Islet precursor cell (in vitro differentiated cells): ENCODE results near the gene NSF.

Source experiments
- DNase-seq: peaks from one replicate; pipeline ENCODE4 v3.0.0-alpha.2; 2018

Gene NSF

DNA sequence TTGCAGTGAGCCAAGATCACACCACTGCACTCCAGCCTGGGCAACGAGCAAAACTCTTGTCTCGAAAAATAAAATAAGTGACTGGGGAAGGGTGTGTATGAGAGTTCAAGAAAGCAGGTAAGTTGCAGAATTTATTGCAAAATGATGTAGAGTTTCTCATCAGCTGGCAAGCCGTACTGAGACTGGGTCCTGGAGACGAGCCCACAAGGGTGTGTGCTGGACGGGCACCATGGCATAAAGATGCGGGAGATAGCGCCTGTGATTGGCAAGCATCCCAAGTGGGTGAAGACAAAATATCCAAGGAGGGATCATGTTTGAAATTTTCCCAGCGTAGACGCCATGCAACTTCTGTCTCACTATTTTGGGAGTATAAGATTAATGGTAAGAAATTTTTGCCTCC lies 168.7 kb downstream of the NSF start:
- no peak for DNase-seq

DNA sequence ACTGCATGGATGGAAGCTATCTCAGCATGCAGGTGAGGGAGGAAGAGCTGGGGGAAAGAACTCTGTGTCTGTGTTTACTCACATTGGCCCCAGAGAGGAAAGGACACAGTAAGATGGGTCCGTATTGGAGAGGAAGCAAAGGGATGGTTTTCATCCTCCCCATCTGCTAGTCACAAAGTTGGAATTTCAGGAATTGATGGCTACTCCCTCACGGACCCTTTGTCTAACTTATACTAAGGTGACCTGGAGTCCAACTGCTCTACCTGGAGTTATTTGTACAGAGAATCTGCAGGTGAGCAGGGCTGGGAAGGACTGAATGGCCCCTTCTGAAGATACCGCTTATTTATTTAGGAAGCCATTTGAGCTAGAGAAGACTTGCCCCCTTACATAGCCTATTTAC lies 172.9 kb downstream of the NSF start:
- peak; percentile 44 for DNase-seq

DNA sequence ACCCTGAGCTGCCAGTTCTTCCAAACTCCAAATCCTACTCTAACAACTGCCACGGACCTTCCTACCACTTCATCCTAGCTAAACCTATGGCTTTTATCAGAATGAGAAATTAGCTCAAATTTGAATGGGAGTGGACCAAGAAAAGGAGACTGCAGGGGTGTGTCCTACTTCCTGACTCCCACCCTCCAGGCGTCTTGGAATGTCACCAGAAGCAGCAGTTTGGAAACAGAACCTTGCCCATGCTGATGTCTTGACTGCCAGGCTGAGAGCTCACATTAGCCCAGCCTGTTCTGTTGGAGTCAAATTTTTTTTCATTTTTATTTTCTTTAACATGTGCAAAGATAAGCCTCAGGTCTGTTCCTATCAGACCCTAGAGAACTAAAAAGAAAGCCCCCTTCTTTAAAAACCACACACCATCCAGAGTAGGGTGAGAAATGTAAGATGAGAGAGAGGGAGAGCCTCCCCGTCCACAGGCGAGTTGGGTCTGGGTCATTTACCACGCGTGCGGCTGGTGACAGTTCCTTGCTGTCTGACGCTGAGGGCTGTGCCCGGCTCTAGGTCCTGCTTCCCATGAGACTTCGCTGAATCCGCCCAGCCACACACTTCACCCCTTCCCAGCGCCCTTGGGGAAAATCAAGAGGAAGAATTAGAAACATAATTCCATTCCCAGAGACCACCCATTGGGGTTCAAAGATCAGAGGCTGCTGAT lies 173.7 kb downstream of the NSF start:
- DNase-seq, result peak; percentile 50

DNA sequence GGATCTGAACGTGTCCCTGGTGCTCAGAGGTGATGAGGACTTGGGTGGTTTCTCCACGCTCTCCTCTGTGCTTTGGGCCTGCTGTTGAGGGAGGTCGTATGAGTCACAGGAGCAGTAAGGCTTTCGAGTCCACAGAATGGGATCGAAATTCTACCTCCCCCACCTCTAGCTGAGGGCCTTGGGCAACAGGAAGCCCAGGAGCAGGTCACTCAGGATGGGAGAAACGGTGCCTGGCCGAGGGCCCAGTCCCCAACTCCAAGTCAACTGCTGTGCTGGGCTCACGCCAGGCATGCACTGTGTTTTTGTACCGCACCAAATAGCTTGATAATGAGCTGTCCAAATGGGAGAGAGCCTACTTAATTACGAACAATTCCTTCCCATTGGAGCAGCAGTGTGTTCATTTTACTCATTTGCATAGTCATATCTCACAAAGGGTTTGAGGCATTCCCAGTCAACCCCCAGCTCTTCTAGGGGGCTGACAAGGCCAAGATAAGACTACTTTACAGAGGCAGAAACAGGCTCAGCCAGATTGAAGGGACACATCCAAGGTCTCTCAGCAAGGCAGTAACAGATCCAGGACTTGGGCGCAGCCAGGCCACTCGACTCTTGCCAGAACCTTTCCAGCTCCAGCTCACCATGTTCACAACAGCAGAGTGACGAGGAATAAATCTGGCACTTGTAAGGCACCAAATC lies 174.4 kb downstream of the NSF start:
- DNase-seq, result peak; percentile 84

DNA sequence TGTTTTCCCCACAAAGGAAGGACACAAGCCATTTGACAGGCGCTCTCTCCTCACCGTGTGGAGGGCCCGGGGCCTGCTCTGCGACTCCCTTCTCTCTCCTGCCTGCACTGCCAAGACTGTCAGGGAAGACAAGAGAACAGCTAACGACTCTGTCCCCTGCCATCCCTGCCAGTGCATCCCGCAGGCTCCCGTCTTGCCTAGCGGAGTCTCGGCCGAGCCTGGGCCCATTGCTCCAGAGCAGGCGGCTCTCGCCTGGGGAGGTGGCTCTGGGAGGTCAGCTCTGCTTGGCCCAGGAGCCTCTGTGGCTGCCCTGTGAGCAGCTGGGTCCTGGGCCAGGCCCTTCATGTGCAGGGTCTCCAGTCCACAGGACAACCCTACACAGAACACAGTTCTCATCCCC lies 175.0 kb downstream of the NSF start:
- DNase-seq, result peak; percentile 57

DNA sequence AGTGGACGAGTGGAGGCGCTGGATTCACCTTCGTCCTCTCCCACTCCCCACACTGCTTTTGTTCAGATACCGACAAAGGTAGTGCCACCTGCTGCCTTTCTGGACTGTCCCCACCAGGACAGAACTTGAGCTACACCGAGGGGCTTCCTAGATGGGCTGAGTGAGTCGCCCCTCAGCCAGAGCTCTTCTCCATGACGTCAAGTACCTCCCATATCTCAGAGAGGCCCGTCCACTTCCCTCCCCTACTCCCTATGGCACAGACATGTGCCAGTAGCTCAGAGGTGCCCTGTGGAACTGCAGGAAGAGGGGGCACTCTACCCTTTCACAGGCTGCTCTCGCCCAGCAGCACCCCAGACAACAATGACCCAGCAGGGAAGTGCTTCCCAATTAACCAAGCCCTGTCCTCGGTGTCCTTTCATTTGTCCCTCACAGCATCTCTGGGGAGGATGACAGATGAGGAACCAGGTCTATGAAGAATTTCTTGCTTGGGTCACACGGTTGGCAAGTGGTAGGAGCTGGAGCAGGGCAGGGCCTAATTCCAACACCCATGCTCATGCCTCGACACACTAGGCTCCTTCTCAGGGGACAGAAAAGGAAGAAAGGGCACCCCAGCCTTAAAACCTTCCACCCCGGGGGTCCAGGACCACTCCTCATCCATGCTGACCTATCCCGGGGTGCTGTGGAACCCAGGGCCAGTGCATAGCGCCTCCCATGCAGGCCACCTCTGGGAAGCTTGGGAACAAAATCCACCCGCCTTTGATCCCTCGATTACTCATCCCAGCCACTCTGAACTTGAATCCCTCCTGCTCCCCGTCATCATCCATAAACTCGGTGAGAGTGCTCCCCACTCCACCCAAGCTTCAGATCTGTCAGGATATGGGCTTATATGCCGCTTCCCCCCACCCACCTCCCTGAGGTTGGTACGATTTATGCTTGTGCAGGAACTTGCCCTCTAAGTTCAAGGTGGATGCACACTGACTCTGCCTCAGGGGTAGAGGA lies 176.3 kb downstream of the NSF start:
- peak; percentile 51 for DNase-seq

DNA sequence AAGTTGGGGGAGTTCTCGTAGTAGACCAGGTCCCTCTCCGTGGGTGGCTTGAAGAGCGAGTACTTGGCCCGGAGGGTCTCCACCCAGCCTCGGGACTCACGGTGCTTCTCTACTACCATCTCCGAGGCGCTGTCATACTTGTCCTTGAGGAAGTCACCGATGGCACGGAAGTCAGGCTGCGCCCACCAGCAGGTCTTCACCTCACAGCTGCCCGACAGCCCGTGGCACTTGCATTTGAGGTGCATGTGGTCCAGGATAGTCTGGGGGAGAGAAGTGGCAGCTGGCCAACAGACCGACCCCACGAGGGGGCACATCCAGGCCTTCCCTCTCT lies 178.0 kb downstream of the NSF start:
- DNase-seq, result no peak

DNA sequence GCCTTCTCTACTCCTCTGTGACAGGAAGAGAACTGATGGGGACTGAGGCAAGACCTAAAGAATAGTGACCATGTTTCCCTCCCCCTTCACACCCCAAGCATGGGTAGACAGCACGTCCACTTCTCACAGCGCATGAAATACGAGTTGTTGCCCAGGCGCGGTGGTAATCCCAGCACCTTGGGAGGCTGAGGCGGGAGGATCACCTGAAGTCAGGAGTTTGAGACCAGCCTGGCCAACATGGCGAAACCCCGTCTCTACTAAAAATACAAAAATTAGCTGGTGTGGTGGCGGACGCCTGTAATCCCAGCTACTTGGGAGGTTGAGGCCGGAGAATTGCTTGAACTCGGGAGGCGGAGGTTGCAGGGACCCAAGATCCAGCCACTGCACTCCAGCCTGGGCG lies 178.4 kb downstream of the NSF start:
- peak; percentile 30 for DNase-seq

DNA sequence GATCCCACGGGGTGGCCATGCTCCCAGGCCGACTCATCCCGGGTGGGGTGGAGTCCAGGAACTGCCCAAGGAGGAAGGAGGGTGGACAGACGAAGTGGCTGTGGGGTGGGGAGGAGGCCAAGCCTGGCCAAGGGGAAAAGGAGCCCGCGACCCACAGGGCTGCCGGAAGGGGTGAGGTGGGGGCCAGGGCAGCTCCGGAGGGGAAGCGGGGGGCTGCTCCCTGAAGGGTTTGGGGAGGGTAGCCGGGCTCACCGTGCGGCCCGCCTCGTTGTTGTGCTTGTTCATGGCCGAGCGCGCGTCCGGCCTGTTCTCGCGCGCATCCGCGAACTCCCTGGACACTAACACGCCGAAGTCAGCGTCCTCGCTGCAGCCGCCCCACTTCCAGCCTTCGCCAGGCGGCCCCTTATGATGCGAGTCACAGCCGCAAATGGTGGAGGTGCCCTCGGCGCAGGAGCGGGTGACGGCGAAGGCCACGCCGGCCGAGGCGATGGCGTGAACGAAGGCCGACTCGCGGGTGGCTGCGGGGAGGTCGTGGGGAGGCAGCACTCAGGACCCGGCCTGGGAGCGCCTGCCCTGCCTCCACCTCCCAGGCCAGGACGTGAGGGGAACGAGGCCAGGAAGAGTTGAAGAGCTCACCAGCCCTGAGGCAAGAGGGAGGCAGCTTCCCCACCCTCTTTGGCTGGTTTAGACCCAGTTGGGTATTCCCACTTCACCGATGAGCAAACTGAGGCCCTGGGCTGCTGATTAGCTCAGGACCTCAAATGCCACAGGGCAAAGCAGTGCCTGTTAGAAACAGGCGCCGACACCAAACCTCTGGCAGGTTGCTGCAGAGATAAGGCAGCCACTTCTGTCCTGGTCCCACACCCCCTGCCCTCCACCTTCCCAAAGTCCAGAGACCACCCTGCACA lies 179.3 kb downstream of the NSF start:
- DNase-seq, result peak; percentile 54

DNA sequence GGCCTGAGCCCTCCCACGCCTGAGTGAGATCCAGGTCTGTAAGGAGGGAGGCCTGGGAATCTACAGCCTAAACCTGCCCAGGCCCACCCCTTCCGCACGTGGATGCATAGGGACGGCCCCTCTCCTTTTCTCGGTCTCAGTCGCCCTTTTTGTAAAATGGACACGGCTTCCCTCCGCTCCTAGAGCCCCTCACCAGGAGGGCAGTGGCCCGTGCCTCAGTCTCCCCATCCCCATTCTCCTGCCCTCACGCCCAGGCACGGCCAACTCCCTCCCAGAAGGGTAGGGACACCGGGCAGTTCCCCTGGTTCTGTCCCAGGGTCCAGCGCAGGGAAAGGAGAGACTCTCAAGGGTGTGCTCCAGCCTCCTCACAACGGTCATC lies 180.0 kb downstream of the NSF start:
- no peak for DNase-seq

DNA sequence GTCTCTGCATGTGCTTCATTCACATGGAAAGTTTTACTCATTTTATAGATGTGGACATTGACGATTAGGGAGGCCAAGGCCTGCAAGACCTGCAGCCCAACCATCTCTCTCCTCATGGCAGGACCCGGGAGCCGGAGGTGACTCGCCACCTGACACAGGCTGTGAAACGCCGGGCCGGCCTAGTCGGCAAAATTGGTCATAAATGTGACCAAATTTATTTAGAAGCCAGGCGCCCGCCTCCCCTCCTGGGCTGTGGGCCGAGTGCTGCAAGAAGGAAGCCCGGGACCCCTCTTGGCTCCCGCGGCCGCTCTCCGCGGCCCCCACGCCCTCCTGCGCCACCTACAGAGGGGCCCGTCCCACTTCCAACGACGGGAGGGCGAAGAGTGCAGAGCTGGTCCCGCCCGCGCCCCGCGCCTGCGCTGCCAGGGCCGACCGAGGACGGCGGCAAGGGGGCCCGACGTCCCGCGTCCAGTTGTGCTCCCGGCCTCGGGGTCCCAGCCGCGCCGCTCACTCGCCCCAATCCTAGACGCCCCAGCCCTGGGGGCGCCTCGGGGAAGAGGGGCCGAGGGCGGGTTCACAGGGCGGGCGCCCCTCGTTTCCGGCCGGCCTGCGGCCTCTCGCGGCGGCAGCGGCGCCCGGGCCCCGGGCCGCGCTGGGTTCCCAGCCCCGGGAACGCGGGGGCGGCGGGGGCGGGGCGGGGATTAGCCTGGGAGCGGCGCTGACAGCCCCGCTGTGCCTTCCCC lies 180.5 kb downstream of the NSF start:
- peak; percentile 86 for DNase-seq

DNA sequence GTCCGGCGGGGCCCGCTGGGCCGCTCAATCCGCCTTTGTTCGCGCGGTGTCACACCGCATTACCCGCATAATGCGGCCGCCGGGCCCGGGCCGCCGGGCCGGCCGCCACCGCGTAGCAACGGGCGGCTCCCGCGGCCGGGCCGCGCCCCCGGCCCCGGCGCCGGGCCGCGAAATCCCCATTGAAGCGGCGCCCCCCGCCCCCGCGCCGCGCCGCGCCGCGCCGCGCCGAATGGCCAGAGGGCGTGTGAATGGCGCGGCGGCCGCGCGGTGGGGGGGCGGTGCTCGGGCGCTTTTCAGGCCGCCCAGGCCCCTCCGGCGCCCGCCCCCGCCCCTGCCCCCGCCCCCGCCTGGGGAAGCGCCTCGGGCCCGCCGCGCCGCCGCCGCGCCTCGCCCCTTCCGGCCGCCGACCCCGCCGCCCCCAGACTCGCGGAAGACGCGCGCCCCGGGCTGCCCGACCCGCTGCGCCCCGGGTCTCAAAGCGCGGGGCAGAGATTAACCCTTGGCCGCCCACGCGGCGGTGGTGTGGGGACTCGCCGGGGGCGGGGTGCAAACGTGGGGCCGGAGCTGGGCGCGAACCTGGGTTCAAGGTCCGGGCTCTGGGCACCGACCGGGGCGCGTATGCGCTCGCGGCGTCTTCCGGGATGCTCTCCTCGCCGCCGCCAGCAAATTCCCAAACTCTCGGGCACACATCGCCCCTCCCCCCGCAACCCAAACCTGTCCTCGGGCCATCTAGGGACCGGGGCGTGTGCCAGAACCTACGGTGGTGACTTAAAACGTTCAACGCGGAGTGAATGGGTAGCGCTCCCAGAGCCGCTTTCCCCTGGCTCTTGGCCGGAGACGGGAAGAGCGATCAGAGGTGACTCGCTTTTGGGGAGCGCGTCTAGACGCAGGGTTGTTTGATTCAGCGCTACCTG lies 181.3 kb downstream of the NSF start:
- DNase-seq, result peak; percentile 86

DNA sequence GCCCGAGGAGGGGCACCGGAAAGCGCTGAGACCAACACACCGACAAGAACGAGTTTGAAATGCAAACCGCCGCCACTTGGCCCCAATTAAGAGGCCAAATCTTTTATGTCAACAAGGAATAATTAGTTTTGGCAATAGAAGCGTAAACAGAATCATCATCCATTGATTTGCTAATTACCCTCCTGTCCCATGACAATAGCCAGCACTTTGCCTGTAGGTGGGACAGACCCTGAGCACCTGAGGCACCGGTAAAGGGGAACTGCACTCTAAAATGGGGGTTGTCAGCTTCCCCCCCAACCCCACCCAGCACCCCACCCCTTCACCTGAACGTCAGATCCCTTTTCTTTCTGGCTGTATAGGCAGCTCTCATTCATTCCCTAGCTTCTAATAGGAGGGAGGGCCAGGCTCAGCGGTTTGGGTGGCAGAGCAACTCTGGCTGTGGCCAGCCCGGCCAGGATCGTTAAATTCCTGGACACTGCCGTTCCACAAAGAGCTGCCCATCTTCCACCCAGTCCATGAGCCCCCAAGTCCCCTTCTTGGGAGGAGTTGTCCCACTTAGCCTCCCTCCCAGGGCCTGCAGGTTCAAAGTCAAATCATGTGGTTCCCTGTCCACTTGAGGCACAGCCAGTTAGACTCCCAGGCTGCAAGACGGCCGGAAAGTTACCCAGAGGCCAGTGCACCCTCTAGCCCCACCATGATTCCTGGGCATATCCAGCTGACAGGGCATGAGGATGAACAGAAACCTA lies 182.2 kb downstream of the NSF start:
- DNase-seq, result peak; percentile 74

DNA sequence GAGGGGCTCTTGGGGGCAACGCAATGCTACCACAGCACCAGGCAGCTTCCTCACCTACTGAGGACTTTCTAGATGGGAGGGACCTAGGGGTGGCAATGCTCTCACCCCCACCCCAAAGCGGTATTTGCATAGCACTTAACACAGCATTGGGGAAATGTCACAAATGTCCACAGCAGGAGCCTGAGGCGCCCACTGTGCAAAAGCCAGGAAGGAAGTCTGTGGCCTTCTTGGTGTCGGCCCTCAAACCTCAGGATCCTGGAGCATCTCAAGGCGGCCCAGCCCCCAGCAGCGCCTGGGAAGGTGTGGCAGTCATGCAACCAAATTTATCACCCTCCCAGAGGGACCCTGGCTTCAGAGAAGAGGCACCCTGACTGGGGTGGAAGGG lies 182.7 kb downstream of the NSF start:
- DNase-seq, result peak; percentile 64

DNA sequence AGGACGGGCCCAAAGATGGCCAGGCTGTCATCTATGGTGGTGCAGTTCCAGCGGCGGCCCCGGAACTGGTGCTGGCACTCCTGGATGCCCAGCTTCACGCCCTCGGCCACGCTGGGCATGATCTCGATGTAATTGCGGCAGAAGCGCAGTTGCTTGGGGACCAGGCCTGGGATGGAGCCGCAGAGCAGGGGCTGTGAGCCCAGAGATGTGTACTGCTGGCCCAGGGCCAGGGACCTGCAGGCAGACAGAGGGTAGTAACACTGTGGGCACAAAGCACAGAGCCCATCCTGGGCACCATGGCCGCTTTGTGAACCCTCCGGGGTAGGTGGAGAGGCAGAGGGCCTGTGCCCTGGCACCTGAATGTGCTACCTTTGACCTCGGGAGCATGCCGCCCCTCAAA lies 183.2 kb downstream of the NSF start:
- peak; percentile 56 for DNase-seq

DNA sequence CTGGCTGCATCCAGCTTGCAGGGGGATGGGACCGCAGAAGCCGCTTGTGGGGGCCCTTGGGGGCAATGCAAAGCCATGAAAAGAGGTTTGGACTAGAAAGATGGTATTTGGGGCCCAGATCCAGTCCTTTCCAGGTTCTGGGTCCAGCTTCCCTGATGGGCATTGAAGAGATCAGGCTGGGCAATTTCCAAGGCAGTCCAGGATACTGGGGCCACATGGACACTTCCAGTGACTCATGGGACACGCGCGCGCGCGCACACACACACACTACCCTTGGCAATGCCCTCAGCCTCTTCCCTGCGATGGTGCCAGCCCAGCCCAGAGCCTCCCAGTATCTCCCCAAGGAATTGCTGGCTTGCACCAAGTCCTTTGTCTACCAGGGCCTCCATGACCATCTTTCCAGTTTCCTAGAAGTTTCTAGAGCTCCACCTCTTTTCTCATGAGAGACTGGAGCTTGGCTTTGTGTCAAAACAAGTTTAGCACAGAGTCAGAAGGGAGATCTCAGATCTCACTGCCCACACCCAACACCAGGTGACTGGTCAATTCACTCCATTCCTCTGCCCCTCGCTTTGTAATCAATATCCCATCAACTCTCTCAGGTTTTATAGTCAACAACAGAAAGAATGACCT lies 183.8 kb downstream of the NSF start:
- no peak for DNase-seq

DNA sequence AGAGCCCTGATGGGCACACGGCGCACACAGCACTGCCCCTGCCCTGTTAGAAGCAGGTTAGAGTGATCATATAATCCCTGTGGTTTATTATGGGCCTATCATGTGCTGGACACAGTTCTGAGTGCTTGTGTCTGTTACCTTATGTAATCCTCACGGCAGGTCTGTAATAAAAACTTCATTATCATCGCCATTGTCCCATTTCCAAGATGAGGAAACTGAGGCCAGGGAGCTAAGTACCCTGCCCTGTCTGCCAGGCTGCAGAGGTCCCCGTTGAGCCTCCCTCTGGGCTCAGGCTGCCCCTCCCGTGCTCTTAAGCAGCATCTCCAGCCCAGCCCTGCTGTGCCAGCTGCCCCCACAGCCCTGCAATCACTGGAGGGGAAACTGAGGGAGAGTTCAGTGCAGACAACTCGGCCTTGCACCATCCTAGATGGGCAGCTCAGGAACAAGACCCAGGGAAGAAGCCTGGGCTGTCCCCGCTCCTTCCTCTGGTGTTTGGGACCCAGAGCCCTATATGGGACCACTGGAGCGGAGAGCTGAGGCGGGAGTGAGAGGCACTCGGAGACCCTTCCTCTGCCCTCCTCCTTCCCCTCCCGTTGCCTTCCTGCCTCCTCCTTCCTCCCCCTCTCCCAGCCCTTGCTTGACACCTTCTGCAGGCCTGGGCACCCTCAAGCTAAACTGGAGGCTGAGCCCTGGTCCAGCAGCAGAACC lies 186.0 kb downstream of the NSF start:
- peak; percentile 50 for DNase-seq
